Measurements from ENCODE around the gene GUCY1B1. TPM values are rescaled to one million over a fixed set of nuclear protein-coding genes. Genes with fewer than 3 reads are reported as not detected.

The GUCY1B1 gene
- total and polyA plus RNA-seq, 12 donors: 0.87 to 11.6 (median 4.1) TPM

- TF ChIP-seq POLR2A (IDR thresholded peaks at IDR 0.05): no peak
- TF ChIP-seq CTCF (IDR thresholded peaks at IDR 0.05): no peak
- intact Hi-C loops (cut with DNase I): no loop called here
- H3K4me1 ChIP-seq (replicated peaks in 1 of 2): no peaks in the 10 kb centered on the region
Measured at GRCh38 chr4:155799794-155800123, 40.9 kb downstream of the GUCY1B1 start.

GRCh38 chr4:155800685-155801343 is 42.0 kb downstream of the GUCY1B1 start:
- H3K27ac ChIP-seq: no peak overlapping the region
- WGBS, 4 donors: 73 to 83% (median 76%) methylated on average over 7 of the region's 7 CpGs
- no peak for TF ChIP-seq CTCF (IDR thresholded peaks at IDR 0.05)
- no peak for TF ChIP-seq POLR2A (IDR thresholded peaks at IDR 0.05)

More at GRCh38 chr4:155799794-155800123, 40.9 kb downstream of the GUCY1B1 start:
- no peak overlapping the region for H3K27ac ChIP-seq
- no peak overlapping the region for H3K4me3 ChIP-seq
- H3K27me3 ChIP-seq: no peaks in the 10 kb centered on the region
- 72 to 86% (median 80%) methylated on average over 8 of the region's 8 CpGs for WGBS, 4 donors
- DNase-seq: no peak
- no peaks in the 10 kb centered on the region for H3K36me3 ChIP-seq (replicated peaks in 1 of 2)
- H3K9me3 ChIP-seq (replicated peaks in 1 of 3): no peaks in the 10 kb centered on the region

GRCh38 chr4:155802190-155802959 is 43.6 kb downstream of the GUCY1B1 start:
- Histone ChIP-seq H3K9me3 (replicated peaks in 1 of 3) (no peaks in the 10 kb centered on the region), H3K27me3 (no peaks in the 10 kb centered on the region), H3K4me1 (replicated peaks in 1 of 2) (no peaks in the 10 kb centered on the region), H3K27ac (no peak overlapping the region), H3K4me3 (no peak overlapping the region), H3K36me3 (replicated peaks in 1 of 2) (no peaks in the 10 kb centered on the region)
- DNase-seq: no peak
- TF ChIP-seq POLR2A (IDR thresholded peaks at IDR 0.05): no peak
- no peak for TF ChIP-seq CTCF (IDR thresholded peaks at IDR 0.05)
- WGBS, 4 donors: 60 to 72% (median 68%) methylated on average over 6 to 9 of the region's 9 CpGs
- intact Hi-C loops (cut with DNase I): no loop called here

More at GRCh38 chr4:155800685-155801343, 42.0 kb downstream of the GUCY1B1 start:
- no peak overlapping the region for H3K4me3 ChIP-seq
- H3K9me3 ChIP-seq (replicated peaks in 1 of 3): no peaks in the 10 kb centered on the region
- no peaks in the 10 kb centered on the region for H3K36me3 ChIP-seq (replicated peaks in 1 of 2)
- no peak for DNase-seq
- no peaks in the 10 kb centered on the region for H3K4me1 ChIP-seq (replicated peaks in 1 of 2)
- no peaks in the 10 kb centered on the region for H3K27me3 ChIP-seq
- intact Hi-C loops (cut with DNase I): no loop called here

- DNase-seq: no peak
- intact Hi-C loops (cut with DNase I): loop anchor here in 1 of 2 donors (5.0 kb wide), 1 partner anchor 147 kb away; the partner anchor contains the start of gene CTSO
- Histone ChIP-seq H3K27me3 (no peaks in the 10 kb centered on the region), H3K9me3 (replicated peaks in 1 of 3) (no peaks in the 10 kb centered on the region), H3K27ac (no peak overlapping the region), H3K4me1 (replicated peaks in 1 of 2) (no peaks in the 10 kb centered on the region), H3K36me3 (replicated peaks in 1 of 2) (no peaks in the 10 kb centered on the region), H3K4me3 (no peak overlapping the region)
- WGBS, 4 donors: 75 to 88% (median 78%) methylated on average over 1 of the region's 1 CpG
- TF ChIP-seq POLR2A (IDR thresholded peaks at IDR 0.05) (no peak), CTCF (IDR thresholded peaks at IDR 0.05) (no peak)
Measured at GRCh38 chr4:155805016-155805415, 46.2 kb downstream of the GUCY1B1 start.
